Fibroblast of skin of right quadriceps (primary cell): ENCODE measurements around the gene KRABD2.
"Not testable (repeated sequence)": the region's sequence is repeated elsewhere in the genome, so short reads cannot be mapped to it uniquely, and the experiment has no call there.

Experiments used
- DNase-seq: peaks from one replicate; pipeline ENCODE4 v3.0.0-alpha.2; 2013

Gene KRABD2

DNA sequence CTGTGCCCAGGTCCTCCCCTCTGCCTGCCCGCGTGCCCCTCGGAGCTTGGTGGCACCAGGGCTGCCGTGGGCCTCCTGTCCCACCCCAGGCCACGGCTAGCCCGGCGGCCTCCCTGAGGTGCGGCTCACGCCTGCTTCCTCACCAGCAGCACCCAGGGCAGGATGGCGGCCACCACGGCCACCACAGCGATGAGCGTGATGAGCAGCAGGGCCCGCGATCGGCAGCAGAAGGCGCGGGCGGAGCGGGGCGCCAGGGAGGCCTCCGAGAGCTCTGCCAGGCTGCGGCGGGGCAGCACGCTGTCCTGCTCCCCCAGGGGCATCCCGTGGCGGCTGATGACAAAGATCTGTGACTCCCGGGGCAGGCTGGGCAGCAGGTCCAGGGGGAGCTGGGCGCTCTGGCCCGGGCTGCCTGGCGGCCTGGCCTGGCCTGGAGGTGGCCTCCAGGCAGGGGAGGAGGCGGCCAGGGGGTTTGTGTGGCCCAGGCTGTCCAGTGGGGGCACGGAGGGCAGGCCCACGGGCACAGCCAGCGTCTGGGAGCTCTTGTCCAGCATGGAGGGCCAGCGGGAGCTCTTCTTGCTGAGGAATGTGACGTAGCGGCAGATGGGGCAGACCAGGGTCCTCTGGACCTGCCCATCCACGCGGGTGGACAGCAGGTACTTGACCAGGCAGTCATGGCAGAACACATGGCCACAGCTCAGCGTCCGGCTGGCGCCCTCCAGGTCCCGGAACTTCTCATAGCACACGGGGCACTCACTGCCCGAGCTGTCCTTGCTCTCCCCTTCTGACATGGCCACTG, 16.4 kb upstream of the KRABD2 start:
- no peak for DNase-seq

DNA sequence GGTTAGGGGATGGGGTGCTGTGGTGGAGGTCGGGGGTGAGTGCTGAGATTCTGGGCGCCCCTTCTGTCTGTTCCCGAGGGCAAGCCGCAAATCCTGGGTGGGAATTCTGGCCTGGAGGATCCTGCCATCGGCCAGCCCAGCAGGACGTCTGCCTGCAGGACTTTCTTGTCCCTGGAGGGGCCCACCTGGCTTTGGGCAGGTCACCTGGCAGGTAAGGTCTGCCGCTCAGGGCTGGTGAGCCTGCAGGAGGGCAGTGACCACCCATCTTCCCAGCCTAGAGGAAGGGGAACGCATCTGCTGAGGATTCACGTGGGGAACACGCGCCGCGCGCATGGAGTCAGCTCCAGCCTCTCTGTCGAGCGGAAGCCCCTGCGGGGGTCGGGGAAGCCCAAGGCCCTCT, 15.8 kb upstream of the KRABD2 start:
- DNase-seq, result no peak

DNA sequence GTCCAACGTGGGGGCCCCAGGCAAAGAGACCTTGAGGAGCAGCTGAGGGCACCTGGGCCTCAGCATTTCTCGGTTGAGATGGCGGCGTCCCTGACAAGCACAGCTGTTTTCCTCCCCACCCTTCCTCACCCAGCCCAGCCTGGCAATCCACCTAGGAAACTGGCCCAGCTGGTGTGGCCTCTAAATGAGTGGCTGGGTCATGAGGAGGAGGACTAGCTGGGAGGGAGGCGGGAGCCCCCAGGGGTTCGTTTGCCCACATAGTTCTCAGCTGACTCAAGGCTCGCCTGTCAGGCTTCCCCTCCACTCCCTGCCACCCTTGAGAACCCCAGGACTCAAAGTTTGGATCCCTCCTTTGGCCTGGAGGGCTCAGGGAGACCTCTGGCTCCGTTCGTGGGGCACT, 15.2 kb upstream of the KRABD2 start:
- peak; percentile 22 for DNase-seq

DNA sequence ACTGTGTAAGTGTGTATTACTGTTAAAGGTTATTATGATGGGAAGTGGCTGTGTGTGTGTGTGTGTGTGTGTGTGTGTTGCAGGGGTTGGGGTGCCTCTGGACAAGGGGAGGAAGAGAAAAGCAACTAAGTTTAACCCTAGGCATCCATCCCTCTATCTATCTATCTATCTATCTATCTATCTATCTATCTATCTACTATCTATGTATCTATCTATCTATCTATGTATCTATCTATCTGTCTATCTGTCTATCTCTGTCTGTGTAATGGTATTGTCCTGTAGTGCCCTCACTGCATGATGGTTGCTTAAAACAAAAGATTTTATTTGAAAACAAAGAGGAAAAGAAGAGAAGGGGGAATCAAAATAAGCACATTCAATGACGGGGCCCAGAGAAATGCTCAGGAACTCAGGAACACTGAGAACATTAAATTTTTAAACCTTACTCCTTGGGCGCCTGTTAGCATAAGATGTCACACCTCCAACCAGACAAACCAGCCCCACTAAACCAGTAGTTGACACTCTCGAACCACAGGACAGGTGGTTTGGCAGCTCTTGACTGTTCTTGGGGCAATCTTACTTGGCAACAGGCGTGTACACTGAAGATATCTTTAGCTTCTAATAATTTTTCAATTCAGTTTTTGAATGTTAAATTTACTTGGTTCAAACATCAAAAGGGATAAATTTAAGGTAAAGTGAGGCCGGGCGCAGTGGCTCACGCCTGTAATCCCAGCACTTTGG, 11.6 kb upstream of the KRABD2 start:
- DNase-seq, result no peak

DNA sequence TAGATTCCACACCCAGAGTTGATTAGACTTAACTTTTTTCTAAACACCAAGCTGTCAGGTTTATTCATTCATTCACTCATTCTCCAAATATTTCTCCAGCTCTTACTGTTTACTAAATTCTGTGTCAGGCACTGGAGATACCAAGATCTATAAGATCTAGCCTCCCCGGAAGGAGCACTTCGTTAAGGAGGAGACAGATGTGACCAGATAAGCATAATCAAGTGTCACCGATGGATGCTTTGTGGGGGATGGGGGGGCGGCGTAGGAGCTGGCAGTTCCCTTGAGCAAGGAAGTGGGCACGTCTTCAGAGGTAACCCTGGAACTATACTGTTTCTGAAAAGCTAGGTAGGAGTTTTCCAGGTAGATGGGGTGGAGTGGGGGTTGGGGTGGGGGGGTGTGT, 10.3 kb upstream of the KRABD2 start:
- no peak for DNase-seq

DNA sequence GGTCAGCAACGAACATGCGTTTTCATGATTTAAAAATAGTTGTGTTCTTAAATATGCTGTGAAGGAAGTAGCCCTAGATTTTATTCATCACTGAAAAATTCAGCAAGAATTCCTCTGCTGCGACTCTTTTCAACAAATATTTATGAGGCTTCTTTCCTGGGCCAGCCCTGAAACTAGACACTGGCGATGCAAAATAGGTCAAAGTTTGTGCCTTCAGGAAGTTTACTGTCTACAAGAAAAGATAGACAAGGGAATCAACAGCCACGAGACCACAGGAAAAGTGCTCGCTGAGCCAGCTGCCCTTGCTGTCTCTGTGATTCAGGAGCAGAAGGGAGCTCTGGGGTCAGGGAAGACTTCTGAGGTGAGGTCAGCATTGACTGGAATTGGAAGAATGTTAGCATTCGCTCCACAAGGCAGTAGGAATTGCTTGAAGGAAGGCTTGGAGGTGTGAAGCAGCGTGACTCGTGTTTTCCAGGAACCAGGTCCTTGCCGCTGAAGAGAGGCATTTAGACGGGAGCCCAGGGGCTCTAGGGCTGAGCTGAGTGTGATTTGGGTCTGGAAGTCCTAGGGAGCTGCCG, 8.4 kb upstream of the KRABD2 start:
- peak; percentile 95 for DNase-seq

DNA sequence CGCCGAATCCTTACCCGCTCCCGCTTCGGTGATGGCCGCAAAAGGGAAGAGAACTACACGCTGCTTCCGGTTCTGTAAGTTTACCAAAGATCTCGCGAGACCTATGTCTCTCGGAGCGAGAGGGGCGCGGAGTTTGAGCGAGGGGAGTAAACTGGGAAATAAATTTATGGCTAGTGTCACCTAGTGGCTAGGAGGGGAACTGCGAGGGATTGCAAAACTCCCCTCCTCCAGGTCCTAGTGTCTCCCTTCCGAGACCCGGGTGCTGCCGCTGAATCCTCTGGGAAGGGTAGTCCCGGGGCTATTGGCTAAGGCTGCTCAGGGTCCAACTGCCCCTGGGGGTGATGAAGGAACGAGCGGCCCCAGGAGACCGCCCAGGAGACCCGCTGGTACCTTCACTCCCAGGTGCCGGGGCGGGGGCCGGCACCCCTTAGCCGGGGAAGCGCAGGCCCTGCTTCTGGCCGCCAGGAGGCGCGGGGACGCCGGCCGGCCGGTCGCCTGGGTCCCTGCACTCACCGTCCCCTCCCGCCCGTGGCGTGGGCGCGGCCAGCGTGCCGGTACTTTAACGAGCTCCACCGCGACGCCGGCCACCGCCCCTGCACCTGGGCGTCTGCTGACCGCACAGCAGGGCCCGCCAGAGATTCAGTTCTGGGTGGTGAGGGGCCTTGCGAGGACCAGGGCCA, 6.8 kb upstream of the KRABD2 start, which contains the start of gene RPL26:
TSS of gene RPL26 (minus strand) at position 51 of the 680 bp plus-strand sequence. CDS start 883 bp downstream, outside the sequence.
- DNase-seq, result peak; percentile 99

DNA sequence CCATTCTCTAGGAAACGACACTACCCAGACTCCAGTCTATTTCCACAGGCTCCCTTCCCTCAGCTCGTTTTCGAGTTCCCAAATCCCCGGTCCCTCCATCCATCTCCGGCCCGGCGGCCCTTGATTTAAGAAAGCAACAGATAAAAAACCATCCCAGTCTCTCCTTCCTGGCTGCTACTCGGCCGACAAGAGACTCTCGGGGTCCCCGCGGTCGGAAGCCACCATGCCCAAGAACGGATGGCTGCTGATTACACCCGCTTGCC, 6.3 kb upstream of the KRABD2 start:
- DNase-seq, result no peak

DNA sequence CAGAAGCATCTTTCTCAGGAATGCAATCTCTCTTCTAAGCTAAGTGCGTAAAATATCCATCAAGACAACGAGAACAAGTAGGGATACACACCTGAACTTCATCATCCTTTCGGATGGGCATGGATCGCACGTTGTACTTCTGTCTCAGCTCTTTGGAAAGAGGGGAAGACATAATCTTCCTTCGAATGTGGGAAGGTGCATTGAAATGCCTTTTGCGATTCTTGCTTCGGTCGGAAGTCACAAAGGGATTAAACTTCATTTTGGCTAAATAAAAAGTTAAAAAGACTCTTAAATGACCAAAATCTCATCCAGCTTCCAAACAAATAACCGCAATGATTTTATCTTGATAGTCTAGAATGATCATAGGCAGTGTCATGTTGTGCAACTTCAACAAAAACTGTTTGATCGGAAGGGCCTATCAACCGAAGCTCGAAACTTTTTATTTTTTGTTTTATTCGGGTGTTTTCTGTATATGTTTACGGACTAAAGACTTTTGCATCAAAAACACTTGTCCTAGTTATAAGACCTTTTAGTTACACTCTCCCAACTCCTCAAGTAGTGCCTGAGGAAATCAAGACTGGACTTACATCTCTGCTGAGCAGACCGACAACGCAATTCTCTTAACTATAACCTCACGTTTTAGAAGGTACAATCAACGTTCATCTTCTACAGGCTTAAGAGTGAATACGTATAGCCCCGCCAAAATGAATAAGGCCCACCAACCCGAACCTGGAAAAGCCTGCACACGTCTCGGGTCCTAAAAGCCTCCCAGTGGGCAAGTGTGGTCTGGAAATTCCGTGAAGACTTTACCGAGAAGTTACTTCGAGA, 5.8 kb upstream of the KRABD2 start:
- DNase-seq, result no peak

DNA sequence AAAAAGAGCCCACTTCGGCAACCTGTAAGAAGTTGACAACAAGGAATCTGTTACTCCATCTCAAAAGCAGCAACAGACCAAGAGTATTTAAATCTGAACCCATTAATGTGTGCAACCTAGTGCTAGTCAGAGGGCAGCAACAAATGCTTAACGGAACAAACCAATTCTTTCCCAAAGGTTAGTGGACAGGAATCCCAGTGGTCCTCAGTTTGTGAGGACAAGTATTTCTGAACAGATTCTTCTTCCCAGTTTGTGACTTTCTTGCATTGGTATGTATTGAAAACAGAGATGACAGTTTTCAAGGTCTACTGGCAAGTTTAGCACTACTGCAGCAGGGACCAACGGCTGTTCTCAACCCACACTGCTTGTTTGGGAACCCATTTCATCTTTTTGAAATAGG, 3.5 kb upstream of the KRABD2 start:
- no peak for DNase-seq

DNA sequence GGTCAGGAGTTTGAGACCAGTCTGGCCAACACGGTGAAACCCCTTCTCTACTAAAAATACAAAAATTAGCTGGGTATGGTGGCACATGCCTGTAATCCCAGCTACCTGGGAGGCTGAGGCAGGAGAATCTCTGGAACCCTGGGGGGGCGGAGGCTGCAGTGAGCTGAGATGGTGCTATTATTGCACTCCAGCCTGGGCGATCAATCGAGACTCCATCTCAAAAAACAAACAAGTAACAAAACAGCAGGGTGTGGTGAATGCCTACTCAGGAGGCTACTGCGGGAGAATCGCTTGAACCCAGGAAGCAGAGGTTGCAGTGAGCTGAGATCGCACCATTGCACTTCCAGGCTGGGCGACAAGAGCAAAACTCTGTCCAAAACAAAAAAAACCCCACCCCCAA, 1.6 kb upstream of the KRABD2 start:
- DNase-seq, result not testable (repeated sequence)

DNA sequence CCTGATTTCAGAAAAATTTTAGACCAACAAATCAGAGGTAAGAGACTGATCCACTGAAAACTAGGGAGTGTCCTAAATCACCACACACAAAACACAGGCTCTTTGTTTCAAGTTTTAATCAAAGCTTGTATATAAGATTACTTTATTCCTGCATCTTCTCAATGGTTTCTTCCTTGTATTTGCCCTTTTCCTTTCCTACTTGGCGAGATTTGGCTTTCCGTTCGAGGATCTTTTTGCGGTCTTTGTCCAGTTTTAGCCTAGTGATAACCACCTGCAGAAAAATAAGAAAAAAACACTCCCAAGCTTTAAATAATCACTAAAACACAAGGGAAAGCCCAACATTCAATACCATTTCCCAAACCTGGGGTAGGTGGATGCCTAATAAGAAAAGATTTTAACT, 918 bp upstream of the KRABD2 start:
- DNase-seq, result no peak

DNA sequence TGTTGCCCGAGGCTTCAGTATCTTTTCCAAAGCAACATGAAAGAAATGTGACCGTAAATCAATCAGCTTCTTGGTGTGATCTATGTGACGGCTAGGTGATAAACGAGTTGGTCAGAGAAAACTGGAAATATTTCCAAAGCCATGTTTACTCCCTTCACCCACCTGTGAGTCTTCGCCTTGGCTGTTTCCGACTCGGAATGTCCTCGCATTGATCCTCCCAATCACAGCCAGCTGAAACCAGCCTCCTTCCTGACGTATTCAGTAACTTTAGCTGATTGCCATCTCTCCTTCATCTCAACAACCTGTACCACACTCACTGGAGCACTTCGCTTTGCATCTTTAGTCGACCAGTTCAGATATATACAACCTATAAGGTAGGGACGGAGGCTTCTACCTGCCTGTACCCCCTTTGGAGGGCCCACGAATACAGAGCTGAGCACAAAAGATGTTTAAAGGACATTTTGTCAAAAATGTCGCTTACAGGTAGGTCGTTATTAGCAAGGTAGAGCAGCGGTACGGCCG, 705 bp downstream of the KRABD2 start:
- DNase-seq, result no peak

DNA sequence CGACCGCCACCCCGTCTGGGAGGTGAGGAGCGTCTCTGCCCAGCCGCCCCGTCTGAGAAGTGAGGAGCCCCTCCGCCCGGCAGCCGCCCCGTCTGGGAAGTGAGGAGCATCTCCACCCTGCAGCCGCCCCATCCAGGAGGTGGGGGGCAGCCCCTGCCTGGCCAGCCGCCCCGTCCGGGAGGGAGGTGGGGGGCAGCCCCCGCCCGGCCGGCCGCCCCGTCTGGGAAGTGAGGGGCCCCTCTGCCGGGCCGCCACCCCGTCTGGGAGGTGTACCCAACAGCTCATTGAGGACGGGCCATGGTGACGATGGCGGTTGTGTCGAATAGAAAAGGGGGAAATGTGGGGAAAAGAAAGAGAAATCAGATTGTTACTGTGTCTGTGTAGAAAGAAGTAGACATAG, 2.6 kb downstream of the KRABD2 start:
- DNase-seq, result not testable (repeated sequence)

DNA sequence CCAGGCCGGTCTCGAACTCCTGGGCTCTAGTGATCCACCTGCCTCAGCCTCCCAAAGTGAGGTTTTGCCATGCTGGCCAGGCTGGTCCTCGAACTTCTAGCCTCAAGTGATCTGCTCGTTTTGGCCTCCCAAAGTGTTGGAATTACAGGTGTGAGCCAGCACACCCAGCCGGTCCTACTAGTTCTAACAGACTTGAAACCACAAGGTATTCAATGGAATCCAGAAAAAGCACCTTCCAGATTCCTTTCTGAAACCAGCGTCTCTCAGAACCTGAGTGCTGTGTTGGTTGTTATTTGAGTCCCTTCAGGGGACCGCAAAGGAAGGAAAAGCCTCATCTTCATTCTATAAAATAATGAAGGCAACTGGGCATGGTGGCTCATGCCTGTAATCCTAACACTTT, 4.1 kb downstream of the KRABD2 start:
- no peak for DNase-seq

DNA sequence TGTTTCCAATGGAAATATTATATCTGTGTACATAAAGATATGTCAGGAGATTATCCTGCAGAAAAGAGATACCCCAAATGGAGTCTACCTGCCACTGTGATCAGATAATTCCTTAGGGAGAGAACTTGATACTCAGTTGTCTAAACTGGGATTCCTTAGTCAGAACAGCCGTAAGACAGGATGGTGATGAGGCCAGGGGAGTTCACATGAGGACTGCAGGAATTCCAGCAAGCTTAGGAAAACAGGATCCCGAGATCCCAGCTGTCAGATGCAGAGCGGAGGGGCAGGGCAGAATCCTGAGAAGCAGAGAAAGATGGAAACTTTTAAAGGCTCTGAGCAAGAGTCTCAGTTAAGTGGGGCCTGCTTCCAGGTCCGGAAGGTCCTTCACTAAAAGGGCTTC, 4.7 kb downstream of the KRABD2 start:
- DNase-seq, result no peak

DNA sequence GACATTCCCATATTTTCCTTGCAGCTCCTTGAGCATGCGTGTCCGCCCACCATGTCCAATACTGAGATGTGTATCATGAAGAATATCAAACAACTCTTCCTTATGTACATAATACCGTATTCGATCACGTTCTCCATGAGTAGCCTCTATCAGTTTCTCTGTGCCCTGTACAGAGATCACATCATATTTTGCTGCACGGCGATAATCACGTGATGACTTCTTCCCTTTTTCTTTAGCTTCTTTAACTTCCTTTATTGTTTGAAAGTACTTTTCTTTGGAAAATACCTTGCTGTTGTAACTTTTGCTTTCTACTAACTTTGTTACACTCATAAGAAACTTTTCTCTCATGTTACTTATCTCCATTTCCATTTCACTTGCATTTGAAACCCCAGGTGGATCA, 6.6 kb downstream of the KRABD2 start:
- DNase-seq, result no peak

DNA sequence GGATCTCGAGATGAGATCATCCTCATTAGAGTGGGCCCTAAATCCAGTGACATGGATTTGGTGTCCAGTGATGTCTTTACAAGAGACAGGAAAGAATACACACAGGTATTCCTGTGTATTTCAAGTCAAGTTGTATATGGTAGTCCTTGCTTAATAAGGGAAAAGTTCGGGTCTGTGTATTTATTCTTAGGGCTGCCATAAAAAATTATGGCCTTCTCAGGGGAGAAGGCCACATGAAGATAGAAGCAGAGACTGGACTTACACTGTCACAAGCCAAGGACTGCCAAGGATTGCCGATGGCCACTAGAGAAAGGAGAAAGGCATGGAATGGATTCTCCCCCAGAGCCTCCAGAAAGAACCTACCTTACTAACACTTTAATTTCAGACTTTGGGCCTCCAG, 8.3 kb downstream of the KRABD2 start:
- DNase-seq, result no peak

DNA sequence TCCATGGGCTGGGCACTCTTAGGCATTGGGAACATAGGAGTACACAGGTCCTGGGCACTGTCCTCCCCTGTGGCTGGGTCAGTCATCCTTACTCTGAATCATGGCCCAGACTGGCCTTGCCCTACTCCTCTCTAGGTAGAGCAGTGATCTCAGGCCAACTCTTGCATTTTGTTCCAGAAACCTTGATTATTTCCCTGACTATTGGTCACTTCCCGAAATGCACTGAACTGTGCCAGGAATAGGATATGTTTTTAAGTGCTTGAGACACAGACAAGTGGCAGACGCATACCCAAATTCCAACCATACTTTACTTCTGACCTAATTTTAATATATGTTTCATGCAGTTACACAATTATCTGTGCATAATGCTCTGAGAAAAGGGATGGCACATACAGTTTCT, 10.3 kb downstream of the KRABD2 start:
- DNase-seq, result peak; percentile 78

DNA sequence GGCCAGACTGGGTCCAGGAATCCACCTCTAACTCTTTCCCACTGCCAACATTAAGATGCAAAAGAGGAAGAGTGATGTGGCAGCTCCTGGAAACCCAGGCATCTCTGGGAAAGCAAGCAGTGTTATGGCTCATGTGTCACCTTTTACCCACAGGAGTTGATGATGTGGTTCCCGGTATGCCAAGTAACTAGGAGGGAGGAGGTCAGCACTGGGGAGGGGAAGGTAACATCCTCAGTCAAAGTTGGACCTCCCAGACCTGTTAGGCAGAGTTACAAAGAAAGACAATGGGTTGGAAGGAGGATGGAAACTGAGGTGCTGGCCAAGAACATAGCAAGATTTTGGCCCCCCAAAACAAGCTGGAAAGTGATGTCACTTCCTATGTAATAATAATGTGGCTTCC, 11.4 kb downstream of the KRABD2 start:
- peak; percentile 28 for DNase-seq

DNA sequence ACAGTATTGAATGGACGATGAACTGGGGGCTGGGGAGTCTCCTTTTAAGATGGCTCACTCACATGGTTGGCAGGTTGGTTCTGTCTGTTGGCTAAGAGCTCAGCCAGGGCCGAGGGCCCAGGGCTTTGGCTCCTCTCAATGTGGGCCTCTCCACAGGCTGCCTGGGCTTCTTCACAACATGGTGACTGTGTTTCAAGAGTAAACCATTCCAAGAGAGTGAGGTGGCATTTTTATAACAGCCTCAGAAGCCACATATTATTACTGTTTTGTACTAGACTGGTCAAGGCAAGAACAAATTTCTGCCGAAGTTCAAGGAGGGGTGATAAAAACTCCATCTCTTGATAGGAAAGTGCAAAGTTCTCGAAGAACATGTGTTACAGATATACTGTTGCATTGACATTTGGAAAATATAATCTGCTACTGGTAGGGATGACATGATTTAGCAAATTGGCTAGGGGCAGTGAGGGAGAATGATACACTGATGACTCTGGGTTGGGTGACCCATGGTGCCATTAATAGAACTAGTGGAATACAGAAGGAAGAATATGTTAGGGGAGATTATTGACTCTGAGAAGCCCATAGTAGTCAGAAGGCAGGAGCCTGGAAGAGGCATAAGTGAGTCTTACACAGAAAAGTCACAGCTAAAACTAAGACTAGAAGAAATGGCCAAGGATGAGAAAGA, 13.7 kb downstream of the KRABD2 start:
- DNase-seq, result no peak

DNA sequence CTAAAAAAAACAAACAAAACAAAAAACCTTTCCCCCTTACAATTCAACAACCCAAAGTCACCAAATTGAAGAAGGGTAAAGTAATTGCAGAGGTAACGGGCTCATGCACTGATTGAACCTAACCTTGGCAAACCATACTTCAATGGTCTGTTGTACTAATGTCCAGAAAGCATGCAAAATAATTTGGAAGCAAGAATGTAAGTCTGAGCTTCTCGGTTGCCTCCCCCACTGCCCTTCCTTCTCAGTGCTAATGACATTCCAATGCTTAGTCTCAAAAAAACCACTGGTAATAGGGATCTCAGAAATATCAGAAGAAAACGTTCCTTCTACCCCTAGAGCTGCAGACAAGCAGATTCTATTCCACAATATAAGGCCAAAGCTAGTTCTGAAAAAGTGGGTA, 15.8 kb downstream of the KRABD2 start:
- no peak for DNase-seq
